Vein endothelial cell (primary cell): ENCODE measurements around the gene OR9I1. TPM values are rescaled to one million over a fixed set of nuclear protein-coding genes. Genes with fewer than 3 reads are reported as not detected.

Experiments
- total RNA-seq: library from RNA; depleted of rRNA; stranded (reverse); fragments of >200 nt; gene quantifications from 2 replicates; pipeline ENCODE4 v1.2.3, GENCODE V29; 2012

The OR9I1 gene, protein sequence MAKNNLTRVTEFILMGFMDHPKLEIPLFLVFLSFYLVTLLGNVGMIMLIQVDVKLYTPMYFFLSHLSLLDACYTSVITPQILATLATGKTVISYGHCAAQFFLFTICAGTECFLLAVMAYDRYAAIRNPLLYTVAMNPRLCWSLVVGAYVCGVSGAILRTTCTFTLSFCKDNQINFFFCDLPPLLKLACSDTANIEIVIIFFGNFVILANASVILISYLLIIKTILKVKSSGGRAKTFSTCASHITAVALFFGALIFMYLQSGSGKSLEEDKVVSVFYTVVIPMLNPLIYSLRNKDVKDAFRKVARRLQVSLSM
- total RNA-seq: not detected in 2 replicates

DNA sequence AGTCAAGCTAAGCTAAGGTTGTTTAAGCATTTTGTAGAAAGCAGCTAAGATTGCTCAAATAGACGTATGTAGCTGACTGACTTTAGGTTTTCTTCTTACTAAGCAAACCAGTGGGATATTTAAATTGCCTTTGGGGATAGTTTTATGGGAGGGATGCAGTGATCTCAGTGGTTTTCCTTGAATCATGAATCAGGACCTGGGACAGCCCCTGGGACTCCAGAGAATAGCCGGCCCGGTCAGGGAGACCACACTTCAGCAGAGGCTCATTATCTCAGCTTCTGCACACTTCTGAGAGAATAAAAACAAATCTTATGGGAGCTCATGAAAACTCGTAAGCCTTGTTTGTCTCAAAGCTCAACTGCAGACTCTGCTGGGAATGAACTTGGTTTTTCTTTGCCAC is at the start of gene OR9I1:
OR9I1 (minus strand) TSS at position 62 of the 400 bp plus-strand sequence. CDS start 6,086 bp downstream, outside the sequence.

Other genes starting within 250 kb of the OR9I1 start
- gene OR9Q1, start 101.6 kb downstream of the OR9I1 start, total RNA-seq: not detected in 2 replicates
- gene OR6Q1, start 94.6 kb downstream of the OR9I1 start, total RNA-seq: not detected in 2 replicates
- not detected in 2 replicates for gene OR9Q2, start 63.5 kb upstream of the OR9I1 start, total RNA-seq
- gene OR1S2, start 78.6 kb upstream of the OR9I1 start, total RNA-seq: not detected in 2 replicates
- gene OR1S1, start 87.2 kb upstream of the OR9I1 start, total RNA-seq: not detected in 2 replicates
- gene OR10Q1, start 103.4 kb upstream of the OR9I1 start, total RNA-seq: not detected in 2 replicates
- gene OR10W1, start 142.7 kb upstream of the OR9I1 start, total RNA-seq: not detected in 2 replicates
- not detected in 2 replicates for gene OR5B17, start 233.5 kb upstream of the OR9I1 start, total RNA-seq